Thyroid gland (tissue), 4 donors: ENCODE measurements around the gene SPNS3. TPM values are rescaled to one million over a fixed set of nuclear protein-coding genes. Genes with fewer than 3 reads are reported as not detected.

ENCODE experiments used
- DNase-seq, 2 donors: peaks; one replicate each; pipeline ENCODE4 v3.0.0-alpha.2; 2019
- H3K27ac ChIP-seq, 3 donors: fragments of 200-600 bp; sonication (generic); 1 replicate in 2 of 3; 2 replicates in 1 of 3; pipeline ENCODE4 v1.5.1; 2016 to 2019; ENCODE audit warnings: mild to moderate bottlenecking in 1 of 3, moderate library complexity in 1 of 3
- H3K27me3 ChIP-seq: fragments of 200-600 bp; sonication (generic); one replicate; pipeline ENCODE4 v1.5.1; 2019
- H3K36me3 ChIP-seq, 2 donors: fragments of 200-600 bp; sonication (generic); one replicate each; pipeline ENCODE4 v1.5.1; 2016 to 2019
- H3K4me1 ChIP-seq, 2 donors: fragments of 200-600 bp; sonication (generic); one replicate each; pipeline ENCODE4 v1.5.1; 2017 to 2019
- H3K4me3 ChIP-seq, 3 donors: fragments of 200-600 bp; sonication (generic); replicated peaks in 1 of 3; 1 replicate in 2 of 3; 2 replicates in 1 of 3; pipeline ENCODE4 v1.5.1; 2016; ENCODE audit warnings: mild to moderate bottlenecking in 1 of 3
- H3K9me3 ChIP-seq: fragments of 200-600 bp; sonication (generic); one replicate; pipeline ENCODE4 v1.5.1; 2017
- POLR2A ChIP-seq, 2 donors: fragments of 450-650 bp; IDR thresholded peaks; one replicate each; pipeline ENCODE4 v1.6.1; 2017; ENCODE audit warnings: antibody characterized with exemption in 2 of 2, mild to moderate bottlenecking in 2 of 2, moderate library complexity in 1 of 2
- WGBS, 2 donors: methylation state at CpG; one replicate each; pipeline ENCODE4 v1.1.5; 2017; 5-methylcytosine and 5-hydroxymethylcytosine counted together
- intact Hi-C: fragments of 100-400 bp; cut with DNase I; formaldehyde crosslinking; loops from one replicate; pipeline ENCODE4 v1.15.1; 2023
- total RNA-seq, 4 donors: library from RNA; depleted of rRNA; stranded (reverse); fragments of >200 nt; gene quantifications; one replicate each; pipeline ENCODE4 v1.2.3, GENCODE V29; 2016
- TF ChIP-seq, protein P1 (sequence below), 6 experiments: fragments of 200-600 bp in 3 of 6; fragments of 450-650 bp in 3 of 6; sonication (generic) in 3 of 6; IDR thresholded peaks; one replicate each; pipeline ENCODE4 v1.5.1; 2016 to 2019; ENCODE audit warnings: antibody characterized with exemption in 6 of 6, mild to moderate bottlenecking in 2 of 6, inconsistent platforms in 1 of 6, moderate library complexity in 1 of 6

SPNS3 gene
- total RNA-seq, 4 donors from 2014 or later: 0.54 TPM; not detected in 3

DNA sequence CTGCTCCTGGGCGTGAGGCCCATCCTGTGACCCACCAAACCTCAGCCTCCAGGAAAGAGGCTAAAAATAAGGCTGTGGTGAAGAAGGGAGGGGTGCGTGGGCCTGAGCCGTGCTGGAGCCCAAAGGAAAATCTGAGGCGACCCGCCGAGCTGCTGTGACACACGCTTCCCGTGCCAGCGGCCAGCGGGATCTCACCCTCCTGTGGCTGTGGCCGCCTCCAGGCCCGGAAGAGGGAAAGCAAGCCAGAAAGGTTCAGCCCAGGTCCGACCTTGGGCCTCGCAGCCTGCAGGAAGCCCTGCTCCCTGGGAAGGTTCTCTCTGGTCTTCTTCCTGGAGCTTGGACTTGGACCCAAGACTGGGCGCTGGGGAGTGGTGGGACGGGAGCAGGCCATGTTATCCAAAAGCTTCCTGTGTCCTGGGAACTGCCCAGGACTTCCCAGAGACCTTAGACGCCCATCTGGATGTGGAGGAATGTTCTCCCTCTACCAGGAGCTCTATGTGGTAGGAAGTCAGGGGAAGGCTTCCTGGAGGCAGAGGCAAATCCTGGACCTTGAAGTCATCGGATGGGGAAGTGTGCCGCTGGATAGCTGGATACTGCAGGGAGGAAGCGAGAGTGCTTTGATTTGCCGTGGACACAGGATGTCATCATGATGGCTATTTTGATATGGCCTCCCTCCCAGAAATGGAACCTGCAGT, 76.3 kb downstream of the SPNS3 start:
- no peaks in the 10 kb centered on the region for H3K36me3 ChIP-seq
- intact Hi-C loops: no loop called here
- peak overlapping the region; percentile 9 to 67 (median 63) for H3K27ac ChIP-seq
- 68 to 79% methylated on average over 17 to 21 of the region's 21 CpGs for WGBS, 2 donors
- no peaks in the 10 kb centered on the region for H3K9me3 ChIP-seq
- peaks cover 15 to 66% of the 10 kb centered on the region in 2 donors for H3K4me1 ChIP-seq
- TF ChIP-seq POLR2A (IDR thresholded peaks at IDR 0.05): no peak
- TF ChIP-seq, protein P1, sequence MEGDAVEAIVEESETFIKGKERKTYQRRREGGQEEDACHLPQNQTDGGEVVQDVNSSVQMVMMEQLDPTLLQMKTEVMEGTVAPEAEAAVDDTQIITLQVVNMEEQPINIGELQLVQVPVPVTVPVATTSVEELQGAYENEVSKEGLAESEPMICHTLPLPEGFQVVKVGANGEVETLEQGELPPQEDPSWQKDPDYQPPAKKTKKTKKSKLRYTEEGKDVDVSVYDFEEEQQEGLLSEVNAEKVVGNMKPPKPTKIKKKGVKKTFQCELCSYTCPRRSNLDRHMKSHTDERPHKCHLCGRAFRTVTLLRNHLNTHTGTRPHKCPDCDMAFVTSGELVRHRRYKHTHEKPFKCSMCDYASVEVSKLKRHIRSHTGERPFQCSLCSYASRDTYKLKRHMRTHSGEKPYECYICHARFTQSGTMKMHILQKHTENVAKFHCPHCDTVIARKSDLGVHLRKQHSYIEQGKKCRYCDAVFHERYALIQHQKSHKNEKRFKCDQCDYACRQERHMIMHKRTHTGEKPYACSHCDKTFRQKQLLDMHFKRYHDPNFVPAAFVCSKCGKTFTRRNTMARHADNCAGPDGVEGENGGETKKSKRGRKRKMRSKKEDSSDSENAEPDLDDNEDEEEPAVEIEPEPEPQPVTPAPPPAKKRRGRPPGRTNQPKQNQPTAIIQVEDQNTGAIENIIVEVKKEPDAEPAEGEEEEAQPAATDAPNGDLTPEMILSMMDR (IDR thresholded peaks at IDR 0.05): no peak
- DNase-seq: no peak
- no peak overlapping the region for H3K4me3 ChIP-seq
- no peaks in the 10 kb centered on the region for H3K27me3 ChIP-seq

DNA sequence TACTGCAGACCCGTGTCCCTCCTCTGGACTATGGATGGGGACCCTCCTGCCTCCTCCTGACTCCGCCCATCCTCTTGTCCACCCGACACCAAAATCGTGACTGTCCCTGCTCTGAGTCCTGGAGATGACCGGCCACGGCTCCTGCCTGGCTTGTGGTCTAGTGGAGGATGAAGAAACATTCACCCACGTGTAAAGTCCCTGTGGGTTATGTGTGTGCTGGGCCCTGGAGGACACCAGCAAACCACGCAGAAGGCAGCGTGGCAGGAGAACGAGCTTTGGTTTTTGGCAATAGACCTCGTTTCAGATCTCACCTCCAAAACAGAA, 76.8 kb downstream of the SPNS3 start:
- WGBS, 2 donors: 71 to 74% methylated on average over 11 of the region's 11 CpGs
- no peak for TF ChIP-seq POLR2A (IDR thresholded peaks at IDR 0.05)
- TF ChIP-seq, protein P1 (IDR thresholded peaks at IDR 0.05): no peak
- Histone ChIP-seq H3K4me1 (peaks cover 17 to 69% of the 10 kb centered on the region in 2 donors), H3K27me3 (no peaks in the 10 kb centered on the region), H3K36me3 (no peaks in the 10 kb centered on the region), H3K27ac (peak overlapping the region; percentile 15 to 67 (median 63)), H3K9me3 (no peaks in the 10 kb centered on the region), H3K4me3 (no peak overlapping the region)
- DNase-seq: no peak
- intact Hi-C loops: no loop called here

DNA sequence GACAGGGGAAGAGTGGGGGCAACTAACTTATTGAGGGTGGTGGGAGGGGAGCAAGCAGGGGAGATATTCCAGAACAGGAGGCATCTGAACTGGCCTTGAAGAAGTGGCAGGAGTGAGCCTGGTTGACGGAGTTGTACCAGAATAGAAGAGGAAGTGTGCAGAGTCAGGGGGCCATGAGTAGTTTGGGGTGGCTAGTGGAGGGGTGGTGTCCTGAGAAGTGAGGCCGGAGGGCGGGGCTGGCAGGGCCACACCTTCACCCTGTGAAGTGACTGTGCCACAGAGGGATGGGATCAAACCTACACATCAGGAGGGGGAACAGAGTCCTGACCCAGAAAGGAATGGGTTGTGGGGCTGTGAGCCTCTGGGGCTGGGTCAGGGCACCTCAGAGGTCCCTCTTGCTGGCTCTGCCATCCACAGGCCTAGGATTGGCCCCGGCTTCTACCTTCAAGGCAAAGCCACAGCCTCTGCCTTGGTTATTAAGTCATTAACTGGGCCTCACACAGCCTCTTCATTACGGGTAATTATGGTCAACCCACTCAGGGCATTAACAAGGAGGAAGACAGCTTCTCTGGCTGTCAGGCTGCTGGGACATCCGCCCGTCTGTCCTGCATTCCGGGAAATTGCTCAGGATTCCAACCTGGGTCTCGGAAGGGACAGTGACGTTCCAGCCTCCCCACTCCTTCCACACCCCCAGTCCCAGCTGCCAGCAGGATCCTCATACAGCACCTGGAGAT, 77.6 kb downstream of the SPNS3 start:
- 82 to 90% methylated on average over 10 of the region's 10 CpGs for WGBS, 2 donors
- Histone ChIP-seq H3K27me3 (no peaks in the 10 kb centered on the region), H3K36me3 (no peaks in the 10 kb centered on the region), H3K27ac (peak overlapping the region in 1 of 3 donors; percentile 67), H3K4me3 (no peak overlapping the region), H3K4me1 (peaks cover 17 to 63% of the 10 kb centered on the region in 2 donors), H3K9me3 (no peaks in the 10 kb centered on the region)
- DNase-seq: no peak
- no peak for TF ChIP-seq POLR2A (IDR thresholded peaks at IDR 0.05)
- TF ChIP-seq, protein P1 (IDR thresholded peaks at IDR 0.05): no peak
- intact Hi-C loops: no loop called here

DNA sequence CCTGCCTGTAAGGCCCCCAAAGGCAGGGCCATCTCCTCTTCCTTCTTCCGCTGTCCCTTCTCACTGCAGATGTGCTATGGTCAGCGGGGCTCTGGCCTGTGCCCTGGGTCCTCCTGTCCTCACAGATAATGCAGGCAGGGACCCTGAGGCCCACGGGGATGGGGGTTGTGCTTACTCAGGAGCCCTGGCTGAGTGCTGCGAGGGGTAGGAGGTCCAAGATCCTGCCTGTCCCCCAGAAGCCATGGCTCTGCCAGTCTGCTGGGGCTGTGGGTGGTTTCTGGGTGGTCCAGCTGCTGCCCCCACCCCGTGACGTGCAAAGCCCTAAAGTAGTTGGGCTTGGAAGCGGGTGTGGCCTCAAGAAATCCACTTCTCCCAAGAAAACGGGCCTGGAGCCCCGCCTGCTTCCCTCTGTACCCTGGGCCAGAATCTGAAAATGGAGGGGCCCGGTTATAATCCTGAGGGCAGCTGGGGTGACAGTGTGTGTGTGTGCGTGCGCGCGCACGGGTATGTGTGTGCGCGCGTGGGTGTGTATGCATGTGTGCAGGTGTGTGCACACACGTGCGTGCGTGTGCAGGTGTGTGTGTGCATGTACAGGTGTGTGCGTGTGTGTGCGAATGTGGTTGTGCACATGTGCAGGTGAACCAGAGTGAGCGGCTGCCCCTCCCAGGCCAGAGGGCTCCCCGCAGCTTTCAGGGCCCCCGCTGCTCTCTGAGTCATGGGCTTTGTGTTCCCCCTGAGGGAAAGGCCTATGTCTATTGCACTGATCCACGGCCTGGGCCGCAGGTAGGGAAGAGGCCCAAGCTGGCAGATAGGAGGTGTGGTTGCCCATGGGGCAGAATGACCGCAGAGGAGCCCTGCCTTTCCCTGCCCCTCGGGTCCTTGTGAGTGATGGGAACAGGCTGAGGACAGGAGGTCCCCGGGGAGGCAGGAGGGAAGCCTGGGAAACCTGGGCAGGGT, 78.7 kb downstream of the SPNS3 start:
- TF ChIP-seq POLR2A (IDR thresholded peaks at IDR 0.05): no peak
- TF ChIP-seq, protein P1 (IDR thresholded peaks at IDR 0.05): no peak
- Histone ChIP-seq H3K4me1 (peaks cover 17 to 62% of the 10 kb centered on the region in 2 donors), H3K27ac (no peak overlapping the region), H3K4me3 (no peak overlapping the region), H3K9me3 (no peaks in the 10 kb centered on the region), H3K36me3 (no peaks in the 10 kb centered on the region), H3K27me3 (no peaks in the 10 kb centered on the region)
- intact Hi-C loops: no loop called here
- no peak for DNase-seq
- WGBS, 2 donors: 89 to 91% methylated on average over 27 to 28 of the region's 31 CpGs
